HG02973 (cell line): Measurements from ENCODE around the gene ALLC.

Source experiments
- ATAC-seq: cut with Tn5 transposase; IDR thresholded peaks from one replicate; pipeline ENCODE4 v1.9.1; 2021; ENCODE audit warnings: moderate library complexity; ENCODE audit not compliant: unreplicated experiment

The ALLC gene

GRCh38 chr2:3742743-3743508, 84.9 kb downstream of the ALLC start:
- no peak for ATAC-seq

DNA sequence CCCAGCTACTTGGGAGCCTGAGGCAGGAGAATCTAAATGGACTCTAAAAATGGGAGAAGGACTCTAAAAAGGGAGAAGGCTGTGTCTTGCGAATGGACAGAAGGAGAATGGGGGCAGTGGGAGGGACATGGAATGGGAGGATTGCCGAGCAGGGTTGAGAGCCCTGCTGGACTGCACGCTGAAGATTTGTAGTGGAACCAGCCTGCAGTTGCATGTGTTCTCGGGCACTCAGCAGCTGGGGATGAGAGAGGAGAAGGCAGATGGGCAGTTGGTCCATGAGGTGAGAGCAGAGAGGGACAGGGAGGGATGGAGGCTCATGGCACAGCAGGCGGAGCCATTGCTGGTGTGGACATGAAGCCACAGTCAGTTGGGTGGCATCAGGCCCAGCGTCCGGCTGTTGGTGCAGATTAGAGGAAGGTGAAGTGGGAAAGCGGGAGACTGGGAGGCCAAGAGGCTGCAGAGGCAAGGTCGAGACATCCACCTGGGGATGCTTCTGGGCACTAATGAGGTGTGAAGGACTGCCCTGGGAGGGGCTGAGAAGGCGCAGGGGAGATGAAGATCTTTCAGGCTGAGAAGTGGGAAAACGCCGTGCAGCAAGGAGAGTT, 86.1 kb downstream of the ALLC start:
- no peak for ATAC-seq

DNA sequence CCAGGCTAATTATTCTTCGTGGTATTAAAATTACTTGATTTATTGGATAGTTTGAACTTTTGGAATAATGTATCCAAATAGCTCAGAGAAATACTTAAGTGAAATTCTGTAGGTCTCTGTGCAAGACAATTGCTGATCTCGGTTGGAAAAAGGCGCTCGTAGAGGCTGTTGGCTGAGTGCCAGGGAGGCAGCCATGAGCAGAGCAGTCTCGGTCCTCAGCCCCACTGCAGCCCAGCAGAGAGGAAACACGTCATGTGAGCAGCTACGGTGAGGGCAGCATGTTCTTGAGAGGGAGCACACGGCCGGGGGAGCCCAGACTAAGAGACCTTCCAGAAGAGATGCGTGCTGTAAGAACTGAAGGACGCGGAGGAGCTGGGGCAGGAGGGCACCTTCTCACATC, 87.9 kb downstream of the ALLC start:
- ATAC-seq = no peak

DNA sequence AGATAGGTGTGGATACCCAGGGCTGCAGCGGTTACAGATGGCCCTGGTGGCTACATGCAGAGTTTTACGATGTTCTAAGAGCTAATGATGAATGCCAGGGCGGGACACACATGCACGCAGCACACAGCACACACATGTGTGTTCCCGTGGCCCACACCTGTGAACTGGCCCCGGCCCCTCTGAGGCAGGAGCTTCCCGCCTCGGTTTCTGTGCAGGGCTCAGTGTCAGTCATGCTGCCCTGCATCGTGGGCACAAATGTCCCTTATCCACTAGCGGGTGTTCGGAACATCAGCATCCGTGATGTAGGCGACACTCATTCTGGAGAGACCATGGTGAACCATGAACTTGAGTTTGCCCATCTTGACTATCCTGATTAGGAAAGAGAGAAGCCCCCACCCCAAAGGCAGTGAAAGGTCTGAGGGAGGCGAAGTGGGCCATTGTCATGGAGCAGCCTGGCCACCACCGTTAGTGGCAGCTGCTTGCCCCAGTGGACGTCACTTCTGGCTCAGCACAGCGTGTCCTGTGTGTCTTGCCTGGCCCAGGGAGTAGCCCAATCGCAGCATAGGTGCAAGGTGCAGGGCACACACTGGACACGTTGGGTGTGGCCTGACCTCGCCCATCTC, 89.1 kb downstream of the ALLC start:
- no peak for ATAC-seq

- ATAC-seq = no peak
These were observed 89.8 kb downstream of the ALLC start for GRCh38 chr2:3747826-3748225.

- ATAC-seq = no peak
These were observed 91.2 kb downstream of the ALLC start for GRCh38 chr2:3749201-3749600.

- no peak for ATAC-seq
These were observed 93.3 kb downstream of the ALLC start for GRCh38 chr2:3751251-3751650.

GRCh38 chr2:3751806-3752205, 93.8 kb downstream of the ALLC start:
- no peak for ATAC-seq
